Measurements from ENCODE around the gene TEX14. TPM values are rescaled to one million over a fixed set of nuclear protein-coding genes. Genes with fewer than 3 reads are reported as not detected.

Gene TEX14
- polyA plus RNA-seq, 1 of the 3 experiments (the other 2 are of a cell fraction): 0.02 TPM

- peak overlapping the region; percentile 59 to 74 for H3K4me3 ChIP-seq (ENCODE audit: low read depth in 2 of 2, low read length in 1 of 2)
- H3K9ac ChIP-seq: no peak overlapping the region
- ChIA-PET POLR2A (interaction anchor here (0.9 to 1.3 kb wide), 5 partner anchors 13 to 223 kb away, joined by 3 to 11 read pairs (median 4); partner anchors contain the start of gene PPM1E), CTCF (interaction anchor here (0.7 to 10.3 kb wide), 11 partner anchors 12 to 674 kb away, joined by 3 to 112 read pairs (median 4); a partner anchor contains a TSS)
- H3K9me3 ChIP-seq: no peaks in the 10 kb centered on the region
- no peaks in the 10 kb centered on the region for H3K79me2 ChIP-seq (ENCODE audit: insufficient read depth)
- no peaks in the 10 kb centered on the region for H3K27me3 ChIP-seq (ENCODE audit: insufficient read depth)
- H2AFZ ChIP-seq (ENCODE audit: low read depth): peak overlapping the region; percentile 91
- H3F3A ChIP-seq (replicated peaks; ENCODE audit: insufficient read depth): no peaks in the 10 kb centered on the region
- H3K4me1 ChIP-seq (ENCODE audit: control insufficient read depth in 1 of 2, insufficient read depth in 2 of 2, low read depth in 1 of 2, low read length in 1 of 2): peaks cover 5 to 21% of the 10 kb centered on the region in 2 experiments; a peak in 2 of 4 replicates
- H3K27ac ChIP-seq (ENCODE audit: low read depth in 2 of 2, low read length in 1 of 2): no peak overlapping the region
- no peaks in the 10 kb centered on the region for H3K36me3 ChIP-seq (replicated peaks in 1 of 2; ENCODE audit: control insufficient read depth in 1 of 2, insufficient read depth in 2 of 2, low read length in 1 of 2)
- 5% methylated on average over 54 of the region's 82 CpGs for WGBS (ENCODE audit: low lambda C conversion rate)
- no peaks in the 10 kb centered on the region for H4K20me1 ChIP-seq (ENCODE audit: insufficient read depth)
- DNase-seq: peak; percentile 95
- H3K9me2 ChIP-seq: no peaks in the 10 kb centered on the region
- TF ChIP-seq REST (IDR thresholded peaks at IDR 0.05; ENCODE audit: low read depth, low read length) (peak; percentile 79), FOXJ3 (CRISPR knock-in tag; IDR thresholded peaks at IDR 0.05) (no peak), SIN3A (IDR thresholded peaks at IDR 0.05; ENCODE audit: borderline replicate concordance, low read depth, low read length) (no peak), NRF1 (IDR thresholded peaks at IDR 0.05; ENCODE audit: low read depth, low read length) (peak; percentile 38; the same call in 1 of the 2 replicates), USF1 (IDR thresholded peaks at IDR 0.05; ENCODE audit: borderline replicate concordance, low read depth) (no peak), USF2 (IDR thresholded peaks at IDR 0.05; ENCODE audit: borderline replicate concordance, low read depth, low read length) (no peak)
- peak overlapping the region; percentile 99 for H3K4me2 ChIP-seq
These were observed 159.9 kb downstream of the TEX14 start for GRCh38 chr17:58531661-58532554.

GRCh38 chr17:58531122-58531521 lies 160.7 kb downstream of the TEX14 start:
- no peak overlapping the region; the same call in 1 of the 2 replicates for H2AFZ ChIP-seq (ENCODE audit: low read depth)
- no peaks in the 10 kb centered on the region for H4K20me1 ChIP-seq (ENCODE audit: insufficient read depth)
- no peaks in the 10 kb centered on the region for H3K9me2 ChIP-seq
- TF ChIP-seq MXI1 (IDR thresholded peaks at IDR 0.05; ENCODE audit: low read depth, low read length) (0 out of 2 replicates have a peak, but pooled peaks have one; percentile 7), JUND (IDR thresholded peaks at IDR 0.05) (no peak), RFX5 (IDR thresholded peaks at IDR 0.05; ENCODE audit: low read length) (no peak)
- no peaks in the 10 kb centered on the region for H3K27me3 ChIP-seq (ENCODE audit: insufficient read depth)
- no peaks in the 10 kb centered on the region for H3K79me2 ChIP-seq (ENCODE audit: insufficient read depth)
- no peak overlapping the region for H3K27ac ChIP-seq (ENCODE audit: low read depth in 2 of 2, low read length in 1 of 2)
- 80% methylated on average over 1 of the region's 3 CpGs for WGBS (ENCODE audit: low lambda C conversion rate)
- ChIA-PET POLR2A (interaction anchor here (0.9 kb wide), 2 partner anchors 17 to 100 kb away, joined by 3 to 4 read pairs; partner anchors contain the start of gene MTMR4), CTCF (interaction anchor here (1.1 to 10.3 kb wide), 5 partner anchors 11 to 673 kb away, joined by 3 to 112 read pairs (median 6); no protein-coding TSS in a partner anchor)
- peaks cover 5 to 21% of the 10 kb centered on the region in 2 experiments; a peak in 2 of 4 replicates for H3K4me1 ChIP-seq (ENCODE audit: control insufficient read depth in 1 of 2, insufficient read depth in 2 of 2, low read depth in 1 of 2, low read length in 1 of 2)
- DNase-seq: peak; percentile 60
- H3F3A ChIP-seq (replicated peaks; ENCODE audit: insufficient read depth): no peaks in the 10 kb centered on the region
- H3K9ac ChIP-seq: no peak overlapping the region
- H3K4me3 ChIP-seq (ENCODE audit: low read depth in 2 of 2, low read length in 1 of 2): peak overlapping the region; percentile 59 to 74; a peak in 3 of 4 replicates
- peak overlapping the region; percentile 99 for H3K4me2 ChIP-seq
- no peaks in the 10 kb centered on the region for H3K9me3 ChIP-seq
- no peaks in the 10 kb centered on the region for H3K36me3 ChIP-seq (replicated peaks in 1 of 2; ENCODE audit: control insufficient read depth in 1 of 2, insufficient read depth in 2 of 2, low read length in 1 of 2)

Data from SK-N-SH (cell line).